ENCODE data around the gene SRRM2. TPM values are rescaled to one million over a fixed set of nuclear protein-coding genes. Genes with fewer than 3 reads are reported as not detected.

SRRM2 gene
- total RNA-seq, result 70.1 TPM

DNA sequence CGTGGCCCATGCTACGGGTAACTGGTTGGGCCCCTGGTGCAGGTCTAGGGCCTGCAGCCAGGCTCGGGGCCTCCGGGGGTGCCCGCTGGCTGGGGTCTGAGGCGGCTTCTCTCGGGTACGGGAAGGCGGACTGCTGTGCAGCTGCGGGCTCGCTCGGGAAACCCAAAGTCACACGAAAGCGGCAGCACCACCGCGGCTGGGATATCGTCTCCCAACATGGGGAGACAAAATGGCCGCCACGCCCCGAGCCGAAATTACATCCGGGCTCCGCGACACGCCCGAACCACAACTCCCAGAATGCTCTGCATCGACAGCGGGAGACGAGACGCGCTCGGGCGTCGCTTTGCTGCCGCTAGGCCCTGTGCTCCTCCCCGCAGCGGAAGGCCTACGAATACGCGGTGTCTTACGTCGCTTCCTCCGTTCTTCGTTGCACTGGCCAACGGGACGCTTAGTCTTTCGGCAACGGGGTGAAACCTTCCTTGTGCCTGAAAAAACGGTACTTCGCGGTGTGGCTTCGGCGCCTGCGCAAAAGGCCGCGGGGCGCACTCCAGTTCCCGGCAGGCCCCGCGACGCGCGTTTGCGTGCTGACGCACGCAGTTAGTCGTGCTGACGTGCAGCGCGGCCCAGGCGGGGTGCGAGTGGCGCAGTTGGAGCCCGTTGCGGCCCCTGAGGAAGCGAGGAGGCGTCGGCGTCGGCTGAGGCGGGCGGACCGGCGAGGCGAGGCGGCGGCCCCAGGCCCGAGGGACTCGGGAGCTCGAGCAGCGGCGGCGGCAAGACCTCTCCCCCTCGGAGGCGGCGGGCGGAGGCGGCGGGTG, at the start of gene SRRM2:
Gene SRRM2, plus strand, starts transcription at position 604 of the 815 bp plus-strand sequence. CDS start 3,727 bp downstream, outside the sequence.

DNA sequence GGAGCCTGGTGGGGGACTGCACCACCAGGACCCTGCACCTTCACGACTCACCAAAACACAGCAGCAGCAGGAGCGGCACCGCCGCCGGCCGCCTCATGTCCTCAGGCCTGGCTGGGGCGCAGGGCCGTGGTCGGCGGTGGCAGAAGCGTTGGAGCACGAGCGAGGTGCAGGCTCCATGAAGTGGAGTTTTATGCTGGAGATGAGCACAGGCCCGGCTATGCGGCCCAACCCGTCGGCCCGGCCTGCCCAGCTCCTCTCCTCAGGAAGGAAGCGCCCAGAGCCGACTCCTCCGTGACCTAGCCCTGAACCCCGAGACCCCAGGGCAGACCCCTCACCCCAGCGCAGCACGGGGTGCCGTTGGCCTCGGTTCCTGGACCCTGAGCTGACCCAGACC, 32.4 kb upstream of the SRRM2 start, which contains the start of gene PRSS27:
Gene PRSS27, minus strand, starts transcription at position 161 of the 394 bp plus-strand sequence. Its CDS starts 64 bp downstream, at position 97.

DNA sequence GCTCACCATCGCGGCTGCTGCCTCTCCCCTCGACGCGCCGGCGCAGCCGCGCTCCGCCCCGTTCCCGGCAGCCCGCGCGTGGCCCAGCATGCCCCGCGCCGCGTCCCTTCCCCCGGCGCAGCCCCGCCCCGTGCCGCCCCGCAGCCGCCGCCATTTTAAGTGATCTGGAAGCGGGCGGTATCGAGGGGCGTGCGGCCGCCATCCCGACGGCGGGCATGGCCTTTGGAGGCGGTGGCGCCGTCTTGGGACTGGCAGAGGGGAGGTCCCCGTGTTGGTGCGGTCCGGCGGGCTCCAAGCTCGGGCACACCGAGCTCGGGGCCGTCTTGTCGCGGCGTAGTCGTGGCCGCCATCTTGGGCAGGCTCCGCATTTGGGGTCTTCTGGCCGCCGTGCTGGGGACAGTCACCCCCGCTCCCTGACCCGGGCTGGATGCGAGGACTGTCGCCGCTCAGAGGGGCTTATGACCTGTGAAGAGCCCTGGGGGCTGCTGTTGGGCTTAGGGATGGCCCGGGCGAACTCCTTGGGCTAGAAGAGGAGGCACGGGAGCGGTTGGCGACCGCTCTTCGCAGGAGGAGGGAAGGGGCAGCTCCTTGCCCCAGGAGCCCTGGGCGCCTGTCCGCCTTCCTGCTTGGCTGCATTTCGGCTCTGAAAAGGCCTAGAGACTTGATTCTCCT, 24.9 kb downstream of the SRRM2 start, which contains the start of gene ELOB:
Gene ELOB, minus strand, starts transcription at position 50 of the 672 bp plus-strand sequence. Its CDS starts 41 bp downstream, at position 9.

DNA sequence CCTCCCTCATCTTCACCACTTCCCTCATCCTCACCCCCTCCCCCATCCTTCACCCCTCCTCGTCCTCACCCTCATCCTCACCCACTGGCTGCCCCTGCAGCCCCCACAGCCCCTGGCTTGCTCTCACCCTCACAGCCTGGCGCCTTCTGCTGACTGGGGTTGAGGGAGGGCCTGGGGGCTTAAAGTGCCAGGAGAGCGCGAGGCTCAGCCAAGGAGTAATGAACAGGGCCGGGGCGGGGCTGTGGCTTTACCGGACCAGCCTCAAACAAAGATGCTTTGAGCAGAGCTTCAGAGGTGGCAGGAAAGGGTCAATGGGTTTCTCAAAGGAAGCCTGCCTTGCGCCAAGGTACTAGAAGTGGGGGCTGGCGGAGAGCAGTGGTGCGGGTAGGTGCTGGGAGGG, 35.0 kb downstream of the SRRM2 start, which contains the start of gene PRSS33:
Gene PRSS33, minus strand, starts transcription at position 155 of the 400 bp plus-strand sequence. CDS start 1,013 bp downstream, outside the sequence.

DNA sequence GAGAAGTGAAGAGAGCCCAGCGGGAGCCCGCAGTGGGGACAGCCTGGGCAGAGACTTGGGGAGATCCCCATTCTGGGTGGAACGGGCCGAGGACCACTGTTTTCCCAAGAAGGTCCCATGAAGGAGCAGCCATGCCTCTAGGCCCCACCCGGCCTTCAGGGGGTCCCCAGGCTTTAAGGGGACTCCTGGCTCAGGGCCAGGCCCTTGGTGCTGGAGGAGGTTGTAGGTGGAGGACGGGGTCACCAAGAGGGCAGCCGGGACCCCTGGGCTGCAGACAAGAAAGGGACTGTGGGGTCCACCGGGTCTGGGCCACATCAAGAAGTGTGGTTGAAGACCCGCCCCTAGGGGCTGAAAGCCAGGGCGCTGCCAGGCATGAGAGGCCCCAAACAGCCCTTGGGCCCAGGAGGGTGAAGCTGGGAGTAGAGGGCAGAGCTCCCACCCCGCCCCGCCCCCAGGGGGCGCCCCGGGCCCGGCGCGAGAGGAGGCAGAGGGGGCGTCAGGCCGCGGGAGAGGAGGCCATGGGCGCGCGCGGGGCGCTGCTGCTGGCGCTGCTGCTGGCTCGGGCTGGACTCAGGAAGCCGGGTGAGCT, 64.4 kb downstream of the SRRM2 start, which contains the start of gene PRSS21:
Gene PRSS21, plus strand, starts transcription at position 487 of the 589 bp plus-strand sequence. Its CDS starts 32 bp downstream, at position 519.

Small RNA genes lying within 50 kb of the gene (small RNA-seq; reads per million reads assigned to genes)
- gene SNORA3C, result not detected

Other genes starting within 250 kb of the SRRM2 start
- gene ATP6V0C, start 238.7 kb upstream of the SRRM2 start, total RNA-seq, result 48.4 TPM
- gene AMDHD2, start 232.3 kb upstream of the SRRM2 start, total RNA-seq, result 15.2 TPM
- 0.92 TPM for gene CEMP1, start 221.2 kb upstream of the SRRM2 start, total RNA-seq
- 31.6 TPM for gene PDPK1, start 214.6 kb upstream of the SRRM2 start, total RNA-seq
- 19.6 TPM for gene KCTD5, start 70.1 kb upstream of the SRRM2 start, total RNA-seq
- 3.9 TPM for gene PRSS27, start 32.4 kb upstream of the SRRM2 start, total RNA-seq
- 158 TPM for gene ELOB, start 24.6 kb downstream of the SRRM2 start, total RNA-seq
- not detected for gene PRSS33, start 34.9 kb downstream of the SRRM2 start, total RNA-seq
- not detected for gene PRSS41, start 45.8 kb downstream of the SRRM2 start, total RNA-seq
- gene PRSS21, start 64.6 kb downstream of the SRRM2 start, total RNA-seq, result not detected
- gene ZG16B, start 77.7 kb downstream of the SRRM2 start, total RNA-seq, result 0.23 TPM
- gene PRSS22, start 105.5 kb downstream of the SRRM2 start, total RNA-seq, result not detected
- 42.2 TPM for gene FLYWCH2, start 130.6 kb downstream of the SRRM2 start, total RNA-seq
- 29.1 TPM for gene FLYWCH1, start 159.3 kb downstream of the SRRM2 start, total RNA-seq
- 0.46 TPM for gene KREMEN2, start 211.6 kb downstream of the SRRM2 start, total RNA-seq
- gene PAQR4, start 216.7 kb downstream of the SRRM2 start, total RNA-seq, result 28.4 TPM
- 2.3 TPM for gene PKMYT1, start 227.8 kb downstream of the SRRM2 start, total RNA-seq